GM11168 (cell line): ENCODE measurements around the gene LRRC15.

ENCODE experiments used
- in situ Hi-C: fragments of 300-500 bp; cut with MboI; formaldehyde crosslinking; loops from one replicate; pipeline ENCODE4 v1.12.0; 2022; ENCODE audit warnings: low sequenced_read_pairs; ENCODE audit not compliant: unreplicated experiment

Gene LRRC15

GRCh38 chr3:194387276-194387675 lies 17.7 kb upstream of the LRRC15 start:
- in situ Hi-C loops = no loop called here

- in situ Hi-C loops = no loop called here
These were observed 17.1 kb upstream of the LRRC15 start for GRCh38 chr3:194386648-194387047.

GRCh38 chr3:194386066-194386465 lies 16.5 kb upstream of the LRRC15 start:
- in situ Hi-C loops = no loop called here

GRCh38 chr3:194384569-194385001 lies 15.0 kb upstream of the LRRC15 start:
- in situ Hi-C loops = no loop called here

GRCh38 chr3:194384156-194384555 lies 14.6 kb upstream of the LRRC15 start:
- in situ Hi-C loops = no loop called here

GRCh38 chr3:194383276-194383940 lies 13.9 kb upstream of the LRRC15 start:
- in situ Hi-C loops = no loop called here

GRCh38 chr3:194382892-194383223 lies 13.3 kb upstream of the LRRC15 start:
- in situ Hi-C loops = no loop called here

GRCh38 chr3:194382196-194382891 lies 12.8 kb upstream of the LRRC15 start:
- in situ Hi-C loops = no loop called here

- in situ Hi-C loops = no loop called here
These were observed 11.9 kb upstream of the LRRC15 start for GRCh38 chr3:194381460-194381875.

GRCh38 chr3:194380326-194380725 lies 10.8 kb upstream of the LRRC15 start:
- in situ Hi-C loops = no loop called here

GRCh38 chr3:194379651-194380050 lies 10.1 kb upstream of the LRRC15 start:
- in situ Hi-C loops = no loop called here

GRCh38 chr3:194379231-194379630 lies 9.7 kb upstream of the LRRC15 start:
- in situ Hi-C loops = no loop called here

GRCh38 chr3:194377708-194378107 lies 8.2 kb upstream of the LRRC15 start:
- in situ Hi-C loops = no loop called here

- in situ Hi-C loops = no loop called here
These were observed 6.7 kb upstream of the LRRC15 start for GRCh38 chr3:194376241-194376560.

GRCh38 chr3:194375473-194376240 lies 6.1 kb upstream of the LRRC15 start:
- in situ Hi-C loops = no loop called here

GRCh38 chr3:194374935-194375334 lies 5.4 kb upstream of the LRRC15 start:
- in situ Hi-C loops = no loop called here

GRCh38 chr3:194373899-194374298 lies 4.4 kb upstream of the LRRC15 start:
- in situ Hi-C loops = no loop called here

GRCh38 chr3:194373028-194373427 lies 3.5 kb upstream of the LRRC15 start:
- in situ Hi-C loops = no loop called here

GRCh38 chr3:194370753-194371152 lies 1.2 kb upstream of the LRRC15 start:
- in situ Hi-C loops = no loop called here

- in situ Hi-C loops = no loop called here
These were observed 625 bp downstream of the LRRC15 start for GRCh38 chr3:194368918-194369317.

- in situ Hi-C loops = no loop called here
These were observed 1.3 kb downstream of the LRRC15 start for GRCh38 chr3:194367992-194368841.
